Superior temporal gyrus (tissue), 1 donor: Measurements from ENCODE around the gene NXNL1.

Source experiments
- DNase-seq: peaks from one replicate; pipeline ENCODE4 v3.0.0-alpha.2; 2016; ENCODE audit errors: extremely low spot score

Gene NXNL1

GRCh38 chr19:17419621-17420474, 40.9 kb downstream of the NXNL1 start, which contains the start of gene MVB12A:
MVB12A (plus strand) TSS chr19:17420047; CDS start chr19:17420136, 89 bp downstream.
- peak; percentile 99 for DNase-seq

GRCh38 chr19:17419154-17419620, 41.5 kb downstream of the NXNL1 start:
- no peak for DNase-seq

DNA sequence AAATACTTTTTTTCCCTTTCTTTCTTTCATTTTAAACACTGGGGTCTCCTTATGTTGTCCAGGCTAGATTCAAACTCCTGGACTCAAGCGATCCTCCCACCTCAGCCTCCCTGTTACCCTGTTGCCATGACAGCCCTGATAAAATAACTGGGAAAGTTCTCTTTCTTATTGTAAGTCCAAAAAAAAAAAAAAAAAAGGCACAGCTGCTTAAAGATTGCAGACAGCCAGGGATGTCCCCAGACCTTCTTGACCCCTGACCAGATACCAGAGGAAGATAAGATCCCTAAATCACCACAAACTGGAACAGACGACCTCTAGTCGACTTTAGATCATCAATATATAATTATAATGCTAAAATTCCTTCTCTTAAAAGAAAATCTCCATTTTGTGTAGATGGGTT, 42.0 kb downstream of the NXNL1 start:
- DNase-seq: no peak

GRCh38 chr19:17415121-17415520, 45.6 kb downstream of the NXNL1 start:
- no peak for DNase-seq

- DNase-seq: no peak
Observed at GRCh38 chr19:17414097-17414496, 46.6 kb downstream of the NXNL1 start.

- DNase-seq: no peak
Observed at GRCh38 chr19:17411801-17412200, 48.9 kb downstream of the NXNL1 start.

DNA sequence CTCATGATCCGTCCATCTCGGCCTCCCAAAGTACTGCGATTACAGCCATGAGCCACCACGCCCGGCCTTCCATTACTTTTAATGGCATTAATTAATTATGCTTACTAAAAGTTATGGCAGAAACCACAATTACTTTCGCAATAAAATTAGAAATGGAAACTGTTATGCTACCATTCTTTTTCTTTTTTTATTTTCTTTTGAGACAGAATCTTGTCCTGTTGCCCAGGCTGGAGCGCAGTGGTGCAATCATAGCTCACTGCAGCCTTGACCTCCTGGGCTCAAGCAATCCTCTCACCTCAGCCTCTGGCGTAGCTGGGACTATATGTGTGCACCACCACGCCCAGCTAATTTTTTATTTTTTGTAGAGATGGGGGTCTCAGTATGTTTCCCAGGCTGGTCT, 50.7 kb downstream of the NXNL1 start:
- DNase-seq: no peak

- no peak for DNase-seq
Observed at GRCh38 chr19:17406887-17407196, 53.9 kb downstream of the NXNL1 start.

GRCh38 chr19:17406046-17406886, 54.5 kb downstream of the NXNL1 start:
- DNase-seq: no peak
